ENCODE measurements around the gene AHRR.

GRCh38 chr5:430214-430925 is 108.9 kb downstream of the AHRR start:
- TF ChIP-seq CTCF (conservative IDR thresholded peaks at IDR 0.05; ENCODE audit: low read depth, low read length), result no peak
- TF ChIP-seq MXI1 (IDR thresholded peaks at IDR 0.05; ENCODE audit: borderline replicate concordance, low read depth, low read length), result no peak
- no peak for TF ChIP-seq RAD21 (IDR thresholded peaks at IDR 0.05; ENCODE audit: low read length)
- TF ChIP-seq BHLHE40 (IDR thresholded peaks at IDR 0.05; ENCODE audit: low read depth, low read length), result no peak
- no peak for TF ChIP-seq CEBPB (IDR thresholded peaks at IDR 0.05; ENCODE audit: low read depth, low read length)
- no peak for TF ChIP-seq FOS (IDR thresholded peaks at IDR 0.05; ENCODE audit: low read depth, low read length)
- no peak for TF ChIP-seq POLR2A (IDR thresholded peaks at IDR 0.05; ENCODE audit: low read depth, low read length)
- TF ChIP-seq SMC3 (IDR thresholded peaks at IDR 0.05; ENCODE audit: low read depth, low read length), result no peak
- no peak for TF ChIP-seq NFE2L2 (IDR thresholded peaks at IDR 0.05; ENCODE audit: low read depth, low read length)
- TF ChIP-seq ELK1 (IDR thresholded peaks at IDR 0.05; ENCODE audit: borderline replicate concordance, low read depth, low read length), result no peak
- no peak for TF ChIP-seq MAFK (IDR thresholded peaks at IDR 0.05; ENCODE audit: low read depth, low read length)
- no peak for TF ChIP-seq MAZ (IDR thresholded peaks at IDR 0.05; ENCODE audit: borderline replicate concordance, low read depth, low read length)
- TF ChIP-seq CHD1 (IDR thresholded peaks at IDR 0.05; ENCODE audit: low read depth, low read length), result no peak
- no peak for TF ChIP-seq RFX5 (IDR thresholded peaks at IDR 0.05; ENCODE audit: low read depth, low read length)
